Measurements from ENCODE around the gene BMP7.

The BMP7 gene

GRCh38 chr20:57266291-57267157, at the start of gene BMP7:
TSS of gene BMP7 (minus strand) at chr20:57266641. CDS start at chr20:57266122, 519 bp downstream.
- DNase-seq = peak in 1 of 2 donors; percentile 9

- DNase-seq = no peak
Measured at GRCh38 chr20:57315976-57316480, 49.6 kb upstream of the BMP7 start.

- DNase-seq = no peak
Measured at GRCh38 chr20:57315083-57315975, 48.9 kb upstream of the BMP7 start.

GRCh38 chr20:57313951-57314350, 47.5 kb upstream of the BMP7 start:
- no peak for DNase-seq

- no peak for DNase-seq
Measured at GRCh38 chr20:57313230-57313629, 46.8 kb upstream of the BMP7 start.

GRCh38 chr20:57312138-57312537, 45.7 kb upstream of the BMP7 start:
- no peak for DNase-seq

GRCh38 chr20:57310821-57311514, 44.5 kb upstream of the BMP7 start:
- no peak for DNase-seq

- DNase-seq = no peak
Measured at GRCh38 chr20:57309544-57310115, 43.2 kb upstream of the BMP7 start.

- DNase-seq = no peak
Measured at GRCh38 chr20:57308451-57309271, 42.2 kb upstream of the BMP7 start.

GRCh38 chr20:57306747-57307146, 40.3 kb upstream of the BMP7 start:
- DNase-seq = no peak

- no peak for DNase-seq
Measured at GRCh38 chr20:57301026-57301425, 34.6 kb upstream of the BMP7 start.

- no peak for DNase-seq
Measured at GRCh38 chr20:57298457-57298856, 32.0 kb upstream of the BMP7 start.

- no peak for DNase-seq
Measured at GRCh38 chr20:57294550-57294949, 28.1 kb upstream of the BMP7 start.

- no peak for DNase-seq
Measured at GRCh38 chr20:57293995-57294394, 27.6 kb upstream of the BMP7 start.

GRCh38 chr20:57292611-57293010, 26.2 kb upstream of the BMP7 start:
- DNase-seq = no peak

GRCh38 chr20:57291694-57292093, 25.3 kb upstream of the BMP7 start:
- DNase-seq = no peak

GRCh38 chr20:57291003-57291402, 24.6 kb upstream of the BMP7 start:
- no peak for DNase-seq

- DNase-seq = no peak
Measured at GRCh38 chr20:57290178-57290484, 23.7 kb upstream of the BMP7 start.

- no peak for DNase-seq
Measured at GRCh38 chr20:57289391-57290177, 23.1 kb upstream of the BMP7 start.

GRCh38 chr20:57288651-57289277, 22.3 kb upstream of the BMP7 start:
- DNase-seq = no peak

GRCh38 chr20:57287901-57288300, 21.5 kb upstream of the BMP7 start:
- no peak for DNase-seq

Data from stimulated activated CD4-positive, alpha-beta T cell treated with anti-CD3 and anti-CD28 coated beads, Interleukin-2, amount 100 ng/mL, for 24 hours (primary cell).